Parathyroid adenoma (tissue), 2 donors: ENCODE results near the gene MYNN.
A peak's percentile ranks its signal among the peaks of the same experiment; 100 is the strongest.

Experiments
- H2AFZ ChIP-seq: fragments of 300-600 bp; sonication (generic); one replicate; pipeline ENCODE4 v1.7.0; 2017; ENCODE audit warnings: antibody characterized with exemption, mild to moderate bottlenecking
- H3K27ac ChIP-seq: fragments of 300-600 bp; sonication (generic); one replicate; pipeline ENCODE4 v1.7.0; 2017
- H3K27me3 ChIP-seq: fragments of 300-600 bp; sonication (generic); one replicate; pipeline ENCODE4 v1.7.0; 2017; ENCODE audit warnings: low read length; ENCODE audit not compliant: control insufficient read depth, insufficient read depth
- H3K36me3 ChIP-seq: fragments of 300-600 bp; sonication (generic); one replicate; pipeline ENCODE4 v1.7.0; 2017; ENCODE audit warnings: low read length; ENCODE audit not compliant: control insufficient read depth, insufficient read depth
- H3K4me1 ChIP-seq: fragments of 300-600 bp; sonication (generic); one replicate; pipeline ENCODE4 v1.7.0; 2017; ENCODE audit warnings: control low read depth
- H3K4me2 ChIP-seq: fragments of 300-600 bp; sonication (generic); one replicate; pipeline ENCODE4 v1.7.0; 2017; ENCODE audit warnings: low read length
- H3K4me3 ChIP-seq: fragments of 300-600 bp; sonication (generic); one replicate; pipeline ENCODE4 v1.7.0; 2017; ENCODE audit warnings: low read depth, low read length
- H3K79me2 ChIP-seq: fragments of 300-600 bp; sonication (generic); one replicate; pipeline ENCODE4 v1.7.0; 2017; ENCODE audit warnings: control low read depth
- H3K9ac ChIP-seq: fragments of 300-600 bp; sonication (generic); one replicate; pipeline ENCODE4 v1.7.0; 2017; ENCODE audit warnings: mild to moderate bottlenecking
- H3K9me3 ChIP-seq: fragments of 300-600 bp; sonication (generic); one replicate; pipeline ENCODE4 v1.7.0; 2017; ENCODE audit warnings: low read length; ENCODE audit not compliant: control insufficient read depth
- TF ChIP-seq, protein P1 (sequence below): fragments of 300-600 bp; sonication (generic); IDR thresholded peaks from one replicate; pipeline ENCODE4 v1.7.0; 2017; ENCODE audit warnings: antibody characterized with exemption, mild to moderate bottlenecking
- donor health status: primary hyperparathyroidism.

Gene MYNN

GRCh38 chr3:169813757-169814517 lies 40.7 kb downstream of the MYNN start:
- no peaks in the 10 kb centered on the region for H3K4me1 ChIP-seq
- H3K27me3 ChIP-seq, result no peaks in the 10 kb centered on the region
- H3K36me3 ChIP-seq, result no peaks in the 10 kb centered on the region
- H3K4me2 ChIP-seq, result no peak overlapping the region
- no peak overlapping the region for H3K9ac ChIP-seq
- TF ChIP-seq, protein P1, sequence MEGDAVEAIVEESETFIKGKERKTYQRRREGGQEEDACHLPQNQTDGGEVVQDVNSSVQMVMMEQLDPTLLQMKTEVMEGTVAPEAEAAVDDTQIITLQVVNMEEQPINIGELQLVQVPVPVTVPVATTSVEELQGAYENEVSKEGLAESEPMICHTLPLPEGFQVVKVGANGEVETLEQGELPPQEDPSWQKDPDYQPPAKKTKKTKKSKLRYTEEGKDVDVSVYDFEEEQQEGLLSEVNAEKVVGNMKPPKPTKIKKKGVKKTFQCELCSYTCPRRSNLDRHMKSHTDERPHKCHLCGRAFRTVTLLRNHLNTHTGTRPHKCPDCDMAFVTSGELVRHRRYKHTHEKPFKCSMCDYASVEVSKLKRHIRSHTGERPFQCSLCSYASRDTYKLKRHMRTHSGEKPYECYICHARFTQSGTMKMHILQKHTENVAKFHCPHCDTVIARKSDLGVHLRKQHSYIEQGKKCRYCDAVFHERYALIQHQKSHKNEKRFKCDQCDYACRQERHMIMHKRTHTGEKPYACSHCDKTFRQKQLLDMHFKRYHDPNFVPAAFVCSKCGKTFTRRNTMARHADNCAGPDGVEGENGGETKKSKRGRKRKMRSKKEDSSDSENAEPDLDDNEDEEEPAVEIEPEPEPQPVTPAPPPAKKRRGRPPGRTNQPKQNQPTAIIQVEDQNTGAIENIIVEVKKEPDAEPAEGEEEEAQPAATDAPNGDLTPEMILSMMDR, result no peak
- H3K4me3 ChIP-seq, result no peak overlapping the region
- H3K79me2 ChIP-seq, result no peaks in the 10 kb centered on the region
- no peak overlapping the region for H3K27ac ChIP-seq
- peak overlapping the region; percentile 1 for H2AFZ ChIP-seq
- no peaks in the 10 kb centered on the region for H3K9me3 ChIP-seq

- Histone ChIP-seq H3K36me3 (no peaks in the 10 kb centered on the region), H3K4me2 (no peak overlapping the region), H3K27ac (no peak overlapping the region), H3K27me3 (no peaks in the 10 kb centered on the region), H3K9ac (no peak overlapping the region), H3K4me1 (no peaks in the 10 kb centered on the region), H3K4me3 (no peak overlapping the region), H2AFZ (no peak overlapping the region), H3K79me2 (no peaks in the 10 kb centered on the region), H3K9me3 (no peaks in the 10 kb centered on the region)
- TF ChIP-seq, protein P1, result no peak
These were observed 42.5 kb downstream of the MYNN start for GRCh38 chr3:169815590-169816150.

DNA sequence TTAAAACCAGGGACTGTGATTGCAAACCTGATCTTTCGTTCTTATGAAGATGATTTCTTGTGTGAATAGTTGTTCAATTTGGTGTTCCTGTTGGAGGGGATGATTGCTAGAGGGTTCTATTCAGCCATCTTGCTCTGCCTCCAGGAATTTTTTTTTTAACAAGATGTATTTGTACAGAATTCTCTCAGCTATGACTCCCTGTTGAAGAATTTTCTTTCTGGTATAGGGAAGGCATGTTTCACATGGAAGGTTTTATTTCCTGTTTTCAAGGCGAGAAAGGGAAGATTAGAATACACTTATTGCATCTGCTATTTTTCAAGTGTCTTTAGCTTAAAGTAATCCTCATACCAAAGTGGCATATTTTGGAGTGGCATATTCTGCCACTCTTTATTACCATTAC lies 45.1 kb downstream of the MYNN start:
- H3K27me3 ChIP-seq, result no peaks in the 10 kb centered on the region
- no peak overlapping the region for H3K4me2 ChIP-seq
- H3K27ac ChIP-seq, result no peak overlapping the region
- H2AFZ ChIP-seq, result no peak overlapping the region
- H3K4me1 ChIP-seq, result no peaks in the 10 kb centered on the region
- TF ChIP-seq, protein P1, result no peak
- H3K4me3 ChIP-seq, result no peak overlapping the region
- H3K9ac ChIP-seq, result no peak overlapping the region
- no peaks in the 10 kb centered on the region for H3K79me2 ChIP-seq
- H3K36me3 ChIP-seq, result no peaks in the 10 kb centered on the region
- no peaks in the 10 kb centered on the region for H3K9me3 ChIP-seq

GRCh38 chr3:169822091-169822490 lies 48.9 kb downstream of the MYNN start:
- TF ChIP-seq, protein P1, result no peak
- Histone ChIP-seq H3K4me2 (no peak overlapping the region), H3K4me3 (no peak overlapping the region), H3K27me3 (no peaks in the 10 kb centered on the region), H3K79me2 (no peaks in the 10 kb centered on the region), H3K9me3 (no peaks in the 10 kb centered on the region), H3K27ac (no peak overlapping the region), H3K4me1 (no peaks in the 10 kb centered on the region), H3K36me3 (no peaks in the 10 kb centered on the region), H2AFZ (no peak overlapping the region), H3K9ac (no peak overlapping the region)

GRCh38 chr3:169822540-169822939 lies 49.3 kb downstream of the MYNN start:
- no peaks in the 10 kb centered on the region for H3K79me2 ChIP-seq
- no peaks in the 10 kb centered on the region for H3K9me3 ChIP-seq
- no peaks in the 10 kb centered on the region for H3K4me1 ChIP-seq
- no peaks in the 10 kb centered on the region for H3K36me3 ChIP-seq
- no peak overlapping the region for H3K4me3 ChIP-seq
- no peak overlapping the region for H3K27ac ChIP-seq
- H2AFZ ChIP-seq, result no peak overlapping the region
- no peak overlapping the region for H3K4me2 ChIP-seq
- H3K9ac ChIP-seq, result no peak overlapping the region
- TF ChIP-seq, protein P1, result no peak
- H3K27me3 ChIP-seq, result no peaks in the 10 kb centered on the region
